GM04504 (cell line): ENCODE measurements around the gene SPINK2.
A peak's percentile ranks its signal among the peaks of the same experiment; 100 is the strongest.

Experiments
- DNase-seq: peaks from one replicate; pipeline ENCODE4 v3.0.0-alpha.2; 2012; ENCODE audit warnings: low read depth

SPINK2 gene, protein sequence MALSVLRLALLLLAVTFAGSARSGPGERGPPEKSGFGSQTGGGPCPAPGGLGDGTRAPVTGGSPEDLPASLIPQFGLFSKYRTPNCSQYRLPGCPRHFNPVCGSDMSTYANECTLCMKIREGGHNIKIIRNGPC

DNA sequence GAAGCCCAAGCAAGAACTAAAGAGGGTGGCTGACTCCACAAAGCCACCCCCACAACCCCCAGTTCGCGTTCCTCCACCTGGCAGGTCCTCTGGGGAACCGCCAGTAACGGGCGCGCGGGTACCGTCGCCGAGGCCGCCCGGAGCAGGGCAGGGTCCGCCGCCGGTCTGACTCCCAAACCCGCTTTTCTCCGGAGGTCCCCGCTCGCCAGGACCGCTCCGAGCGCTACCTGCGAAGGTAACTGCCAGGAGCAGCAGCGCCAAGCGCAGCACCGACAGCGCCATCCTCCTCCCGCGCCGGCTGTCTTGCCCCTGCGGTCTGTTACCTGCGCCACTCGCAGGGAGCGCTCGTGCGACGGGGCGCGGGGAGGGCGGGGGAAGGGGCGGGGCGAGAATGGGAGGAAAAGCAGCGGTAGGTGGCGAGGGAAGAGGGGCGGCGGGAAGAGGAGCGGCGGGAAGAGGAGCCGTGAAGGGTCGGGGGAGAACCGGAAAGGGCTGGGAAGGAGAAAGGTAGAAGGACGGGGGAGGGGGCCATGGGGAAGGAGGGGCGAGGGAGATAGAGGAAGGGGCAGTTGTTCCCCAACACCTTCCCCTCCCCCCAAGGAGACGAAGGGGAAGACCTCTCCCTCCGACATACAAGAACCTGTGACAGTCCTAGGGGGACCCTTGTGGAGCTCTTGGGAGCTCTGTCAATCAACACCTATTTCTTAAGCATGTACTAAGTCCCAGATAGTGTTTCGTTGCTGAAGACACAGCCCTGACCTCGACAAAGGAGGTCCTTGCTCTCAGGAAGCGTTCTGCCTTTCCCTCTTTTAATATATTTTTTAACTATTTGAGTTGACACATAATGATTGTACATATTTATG lies at the start of gene SPINK2:
SPINK2 (minus strand) TSS at position 321 of the 863 bp plus-strand sequence; CDS start at position 282, 39 bp downstream.
- DNase-seq, result no peak

DNA sequence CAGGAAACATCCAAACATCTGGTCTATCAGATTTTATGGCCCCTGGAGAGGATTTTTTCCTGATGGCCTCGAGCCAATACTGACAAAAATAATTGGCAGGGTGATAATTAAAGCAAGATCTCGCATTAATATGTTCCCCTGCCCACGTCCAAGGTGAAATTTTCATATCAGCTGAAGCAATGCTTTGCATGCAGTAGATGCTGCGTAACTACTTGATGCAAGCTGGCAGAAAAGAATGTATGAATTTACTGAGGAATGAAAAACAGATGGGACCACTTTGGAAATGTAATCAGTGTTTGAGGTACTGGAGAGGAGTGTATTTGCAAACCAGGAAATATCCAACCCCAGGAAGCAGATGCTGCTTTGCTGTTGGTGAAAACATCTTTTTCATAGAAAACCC lies 49.4 kb upstream of the SPINK2 start:
- DNase-seq, result peak; percentile 27

DNA sequence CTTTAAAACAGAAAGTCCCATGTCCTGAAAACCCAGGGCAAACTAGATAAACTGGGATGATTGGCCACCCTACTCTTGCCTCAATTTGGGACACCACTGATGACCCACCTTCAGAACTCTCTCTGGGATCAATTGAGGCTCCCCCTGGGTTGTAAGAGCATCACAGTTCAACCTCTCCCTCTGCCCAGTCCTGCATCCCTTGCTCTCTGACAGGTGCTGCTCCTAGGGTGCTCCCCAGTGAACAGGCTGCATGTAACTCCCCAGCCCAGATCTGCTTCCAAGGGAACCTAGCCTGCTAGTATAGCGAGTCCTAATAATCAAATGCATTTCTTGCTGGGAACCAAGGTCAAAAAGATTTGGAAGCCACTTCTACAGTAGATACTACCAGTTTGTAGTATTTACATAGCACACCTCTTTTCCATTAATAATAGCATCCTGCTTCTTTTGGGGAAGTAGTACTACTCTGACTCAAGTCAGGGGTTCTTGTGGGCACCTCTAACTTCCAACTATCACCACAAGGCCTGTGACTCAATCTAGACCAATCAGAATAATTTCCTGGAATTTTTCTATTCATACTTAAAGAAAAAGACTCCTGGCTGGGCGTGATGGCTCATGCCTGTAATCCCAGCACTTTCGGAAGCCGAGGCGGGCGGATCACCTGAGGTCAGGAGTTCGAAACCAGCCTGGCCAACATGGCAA lies 42.1 kb upstream of the SPINK2 start:
- no peak for DNase-seq

DNA sequence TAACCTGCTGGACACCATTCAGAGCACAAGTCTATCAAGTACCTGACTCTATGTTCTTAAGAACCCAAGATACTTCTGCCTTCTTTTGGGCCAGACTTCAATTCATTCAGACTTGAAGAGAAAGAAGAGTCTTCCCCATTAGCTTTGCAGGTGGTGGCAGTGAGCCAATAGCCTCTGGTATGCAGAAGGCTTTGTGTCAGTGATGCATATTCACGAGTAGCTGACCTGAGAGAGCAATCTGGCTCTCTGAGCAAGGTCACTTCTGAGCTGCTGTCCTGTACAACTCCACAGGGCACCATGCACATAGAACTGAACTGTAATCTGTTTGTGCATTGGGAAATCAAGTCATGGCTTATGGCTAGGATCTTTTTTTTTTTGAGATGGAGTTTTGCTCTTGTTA lies 39.9 kb upstream of the SPINK2 start:
- no peak for DNase-seq

DNA sequence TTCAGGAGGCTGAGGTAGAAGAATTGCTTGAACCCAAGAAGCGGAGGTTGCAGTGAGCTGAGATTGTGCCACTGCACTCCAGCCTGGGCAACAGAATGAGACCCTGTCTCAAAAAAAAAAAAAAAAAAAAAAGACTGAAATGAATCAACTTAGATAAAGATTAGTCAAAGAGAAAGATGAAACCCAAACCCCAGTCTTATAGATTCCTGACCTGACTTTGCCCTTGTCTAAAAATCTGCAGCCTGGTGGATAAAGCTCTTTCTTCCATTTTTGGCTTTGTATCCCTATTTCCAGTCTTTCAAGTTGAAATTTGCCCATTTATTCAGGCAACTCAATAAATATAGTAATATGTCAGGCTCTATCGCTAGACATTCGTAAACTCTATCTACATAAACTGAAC lies 39.3 kb upstream of the SPINK2 start:
- DNase-seq, result no peak

DNA sequence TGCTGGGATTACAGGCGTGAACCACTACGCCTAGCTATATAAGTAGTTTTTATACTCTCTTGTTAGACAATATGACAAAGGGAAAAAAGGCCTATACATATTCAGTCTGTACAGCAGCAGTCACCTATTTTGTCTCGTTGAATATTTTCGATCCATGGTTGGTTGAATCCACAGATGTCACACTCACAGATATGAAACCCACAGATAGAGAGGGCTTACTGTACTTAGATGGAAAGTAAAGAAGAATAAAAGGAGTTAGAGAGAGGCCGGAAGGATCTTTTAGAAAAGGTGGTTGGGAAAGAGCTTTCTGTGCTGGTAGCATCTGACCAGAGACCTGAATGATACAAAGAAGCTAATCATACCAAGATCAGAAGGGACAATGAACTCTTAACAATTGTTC lies 38.3 kb upstream of the SPINK2 start:
- DNase-seq, result no peak

DNA sequence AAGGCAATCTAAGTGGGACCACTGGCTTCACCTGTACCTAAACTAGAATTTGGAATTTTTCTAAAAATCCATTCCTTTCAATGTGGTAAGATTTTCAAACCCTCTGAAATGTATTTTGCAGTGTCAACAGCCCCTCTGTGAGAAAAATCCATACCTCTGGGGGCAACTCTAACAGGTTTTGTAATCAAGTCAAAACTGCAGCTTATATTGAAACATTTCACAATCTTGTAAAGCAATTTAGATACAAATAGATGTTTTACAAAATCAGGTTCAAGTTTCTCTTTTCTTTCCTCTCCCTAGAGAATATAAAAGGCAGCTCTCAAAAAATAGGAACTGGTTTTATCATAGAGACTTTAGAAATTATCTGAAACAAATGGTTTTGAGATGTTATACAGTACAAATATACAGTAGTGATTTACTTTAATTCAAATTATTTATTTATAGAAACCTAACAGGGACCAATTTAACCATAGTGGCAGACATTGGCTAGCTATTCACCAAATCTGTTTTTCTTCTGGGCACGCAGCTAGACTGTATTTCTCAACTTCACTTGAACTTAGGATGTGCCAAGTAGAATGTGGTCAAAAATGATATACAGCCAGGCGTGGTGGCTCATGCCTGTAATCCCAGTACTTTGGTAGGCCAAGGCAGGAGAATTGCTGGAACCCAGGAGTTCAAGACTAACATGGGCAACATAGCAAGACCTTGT lies 36.3 kb upstream of the SPINK2 start:
- no peak for DNase-seq

DNA sequence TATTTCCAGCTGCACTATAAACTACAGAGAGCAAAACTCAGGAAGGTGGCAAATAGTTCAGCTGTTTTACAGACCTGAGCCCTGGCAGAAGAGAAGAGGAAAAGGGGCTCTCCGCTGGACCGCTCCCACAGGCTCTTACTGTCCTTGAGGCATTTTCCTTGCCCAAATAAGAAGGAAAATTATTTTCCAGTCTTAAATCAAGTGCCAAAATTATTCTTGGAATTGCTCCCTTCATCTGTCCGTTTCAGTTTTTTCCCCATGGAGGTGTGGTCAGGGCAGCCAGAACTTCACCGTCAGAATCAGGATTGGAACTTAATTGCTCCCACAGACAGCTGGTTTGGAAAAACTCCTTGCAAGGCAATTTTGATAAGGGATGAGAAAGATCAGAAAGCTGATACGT lies 35.2 kb upstream of the SPINK2 start:
- no peak for DNase-seq

DNA sequence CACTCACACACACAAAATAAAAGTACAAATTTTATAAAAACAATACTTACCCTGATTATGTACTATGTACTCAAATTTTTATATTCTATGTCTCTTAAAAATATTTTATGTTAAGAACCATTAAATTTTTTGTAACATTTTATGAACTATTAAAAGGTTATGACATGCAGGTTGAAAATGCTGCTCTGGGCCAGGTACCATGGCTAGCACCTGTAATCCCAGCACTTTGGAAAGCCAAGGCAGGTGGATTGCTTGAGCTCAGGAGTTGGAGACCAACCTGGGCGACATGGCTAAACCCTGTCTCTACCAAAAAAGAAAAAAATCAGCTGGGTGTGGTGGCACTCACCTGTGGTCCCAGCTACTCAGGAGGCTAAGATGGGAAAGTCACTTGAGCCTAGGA lies 29.4 kb upstream of the SPINK2 start:
- DNase-seq, result no peak

DNA sequence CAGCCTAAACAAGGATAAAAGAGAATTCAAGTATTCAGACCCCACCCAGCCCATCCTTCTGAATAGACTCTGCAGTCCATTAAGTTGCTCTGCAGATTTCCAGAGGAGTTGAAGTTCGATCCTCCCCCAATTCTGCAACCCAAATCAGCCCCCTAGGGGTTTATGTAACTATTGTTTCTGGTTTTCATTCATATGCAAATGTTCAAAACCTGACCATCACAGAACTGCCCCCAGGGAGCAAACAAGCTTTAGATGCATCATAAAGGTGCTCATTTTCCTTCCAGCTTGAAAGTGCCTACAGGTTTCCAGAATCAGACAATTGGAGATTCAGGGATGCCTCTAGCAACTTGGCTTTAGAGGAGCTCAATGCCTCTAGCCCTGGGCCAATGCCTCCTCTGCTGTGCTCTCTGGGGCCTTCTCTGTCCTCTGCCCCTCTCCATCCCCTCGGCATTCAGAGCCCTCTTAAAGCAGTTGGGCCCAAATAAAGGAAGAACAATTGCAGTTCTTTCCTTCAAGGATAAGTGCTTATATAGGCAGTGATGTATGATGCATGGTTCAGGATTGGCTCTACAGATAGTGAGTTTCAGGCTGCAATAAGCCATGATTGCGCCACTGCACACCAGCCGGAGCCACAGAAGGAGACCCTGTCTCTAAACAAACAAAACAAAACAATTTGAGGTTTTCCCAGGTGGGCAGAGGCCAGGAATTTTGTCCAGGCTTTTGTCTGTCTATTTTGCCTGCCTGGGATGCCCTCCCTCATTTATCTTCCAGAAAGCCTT lies 23.5 kb upstream of the SPINK2 start:
- no peak for DNase-seq

DNA sequence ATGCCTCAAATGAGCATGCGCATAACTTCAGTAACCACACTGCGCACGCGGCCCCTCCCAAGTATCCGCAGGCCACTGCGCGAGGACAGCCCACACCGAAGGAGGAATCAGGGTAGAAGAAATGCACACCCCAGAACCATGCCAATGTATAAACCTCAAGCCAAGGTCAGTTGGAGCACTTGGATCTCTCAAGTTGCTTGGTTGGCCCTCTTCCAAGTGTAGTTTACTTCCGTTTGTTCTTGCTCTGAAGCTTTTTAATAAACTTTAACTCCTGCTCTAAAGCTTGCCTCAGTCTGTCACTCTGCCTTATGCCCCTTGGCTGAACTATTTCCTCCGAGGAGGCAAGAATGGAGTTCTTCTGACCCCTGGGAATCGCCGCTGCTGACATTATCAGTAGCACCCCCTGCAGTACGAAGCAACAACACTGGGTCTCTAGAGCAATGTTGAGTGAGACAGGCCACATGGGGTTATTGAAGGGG lies 22.0 kb upstream of the SPINK2 start:
- no peak for DNase-seq

DNA sequence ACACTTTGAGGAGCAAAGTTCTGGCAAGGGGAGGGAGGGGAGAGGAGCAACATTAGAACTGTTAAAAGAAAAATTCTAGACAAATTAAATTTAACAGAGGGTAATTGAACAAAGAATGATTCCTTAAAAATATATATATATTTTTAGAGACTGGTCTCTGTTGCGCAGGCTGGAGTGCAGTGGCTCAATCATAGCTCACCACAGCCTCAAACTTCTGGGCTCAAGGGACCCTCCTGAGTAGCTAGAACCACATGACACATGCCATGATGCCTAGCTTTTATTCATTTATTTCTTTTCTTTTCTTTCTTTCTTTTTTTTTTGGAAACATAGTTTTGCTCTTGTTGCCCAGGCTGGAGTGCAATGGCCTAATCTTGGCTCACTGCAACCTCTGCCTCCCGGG lies 19.1 kb upstream of the SPINK2 start:
- DNase-seq, result no peak

DNA sequence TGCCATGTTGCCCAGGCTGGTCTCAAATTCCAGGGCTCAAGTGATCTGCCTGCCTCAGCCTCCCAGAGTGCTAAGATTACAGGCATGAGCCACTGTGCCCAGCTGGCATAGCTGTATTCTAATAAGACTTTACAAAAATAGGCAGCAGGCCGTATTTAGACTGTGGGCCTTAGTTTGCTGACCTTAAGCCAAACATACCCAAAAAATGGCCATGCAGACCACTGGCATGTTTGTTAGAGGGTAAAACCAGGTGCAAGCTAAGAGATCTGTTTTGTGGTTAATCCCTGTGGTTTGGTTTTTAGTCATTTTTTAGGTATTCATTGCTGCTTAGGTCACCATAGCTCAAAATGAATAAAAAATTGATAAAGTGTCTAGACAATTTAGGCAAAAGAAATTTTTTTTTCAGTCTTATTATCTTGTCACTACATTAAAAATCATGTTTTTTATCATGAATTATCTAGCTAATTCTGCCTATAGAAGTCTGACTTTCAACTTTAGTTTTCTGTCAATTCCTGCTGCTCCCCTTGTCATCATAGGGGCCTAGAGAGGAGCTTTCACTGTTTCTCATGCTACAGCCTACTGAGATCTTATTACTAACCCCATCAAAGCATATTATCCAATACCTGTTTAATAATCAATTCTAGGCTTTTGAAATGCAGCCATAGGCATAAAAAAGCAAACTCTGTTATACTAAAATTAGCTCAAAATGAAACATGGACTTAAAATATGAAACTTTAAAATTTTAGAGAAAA lies 7.5 kb upstream of the SPINK2 start:
- no peak for DNase-seq

DNA sequence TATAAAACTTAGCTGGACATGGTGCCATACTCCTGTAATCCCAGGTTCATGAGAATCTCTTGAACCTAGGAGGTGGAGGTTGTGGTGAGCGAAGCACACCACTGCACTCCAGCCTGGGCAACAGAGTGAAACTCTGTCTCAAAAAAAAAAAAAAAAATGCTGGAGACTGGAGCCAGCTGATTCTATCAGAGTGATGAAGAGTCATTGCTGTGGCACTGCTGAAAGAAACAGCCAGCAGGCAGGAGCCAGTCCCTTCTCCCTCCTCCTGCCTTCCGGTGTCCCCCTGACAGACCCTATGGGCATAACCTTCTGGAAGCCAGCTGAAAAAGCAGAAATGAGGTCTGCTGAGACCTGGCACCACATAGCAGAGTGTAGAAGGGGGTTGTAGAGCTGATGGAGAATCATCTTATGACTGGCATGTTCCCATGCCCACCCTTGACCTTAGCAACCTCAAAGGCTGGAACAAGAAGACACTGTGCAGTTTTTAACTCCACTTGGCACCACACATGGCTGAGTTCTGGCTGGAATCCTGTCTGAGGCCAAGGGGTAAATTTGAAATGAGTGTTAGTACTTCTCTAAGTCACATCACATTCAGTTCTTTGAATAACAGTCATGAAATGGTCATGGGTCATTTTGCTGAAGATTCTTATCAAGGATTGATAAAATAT lies 2.6 kb upstream of the SPINK2 start:
- no peak for DNase-seq

DNA sequence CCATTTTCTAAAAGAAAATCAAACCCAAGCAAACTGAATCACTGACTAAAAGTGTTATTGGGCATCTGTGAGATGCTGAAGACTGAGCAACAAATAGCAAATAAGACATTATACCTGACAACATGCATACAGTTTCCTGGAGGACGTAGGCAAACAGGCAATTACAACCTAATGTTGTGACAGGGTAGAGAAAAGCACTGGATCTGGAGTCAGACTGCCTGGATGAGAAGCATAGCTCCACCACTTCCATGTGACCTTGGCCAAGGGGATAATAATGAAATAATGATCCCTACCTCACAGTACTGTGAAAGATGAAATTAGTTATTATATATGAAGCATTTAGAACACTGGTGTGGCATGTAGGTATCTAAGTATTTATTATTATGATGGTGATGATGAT lies 2.7 kb downstream of the SPINK2 start:
- DNase-seq, result no peak

DNA sequence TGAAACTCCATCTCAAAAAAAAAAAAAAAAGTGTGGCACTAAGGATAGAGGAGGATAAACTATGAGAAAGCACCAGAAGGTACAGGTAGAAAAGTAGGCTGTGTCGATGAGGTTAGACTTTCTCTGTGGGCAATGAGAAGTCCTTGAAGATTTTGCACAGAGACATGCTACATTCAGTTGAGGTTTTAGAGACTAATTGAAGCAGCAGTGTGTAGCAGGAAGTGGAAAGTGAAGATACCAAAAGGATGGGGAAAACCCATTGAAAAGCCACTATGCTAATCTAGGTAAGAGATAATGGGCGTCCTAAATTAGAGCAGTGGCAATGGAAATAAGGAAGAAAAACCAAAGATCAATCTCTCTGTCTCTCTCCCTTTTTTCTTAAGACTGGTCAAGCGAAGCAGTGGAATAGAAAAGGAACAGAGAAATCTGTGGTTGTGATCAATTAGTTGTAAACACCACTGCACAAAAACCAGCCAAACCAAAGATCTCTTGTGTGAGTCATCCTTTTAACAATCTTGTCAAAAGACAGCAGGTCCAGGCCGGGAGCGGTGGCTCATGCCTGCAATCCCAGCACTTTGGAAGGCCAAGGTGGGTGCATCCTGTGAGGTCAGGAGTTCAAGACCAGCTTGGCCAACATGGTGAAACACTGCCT lies 3.5 kb downstream of the SPINK2 start:
- no peak for DNase-seq

DNA sequence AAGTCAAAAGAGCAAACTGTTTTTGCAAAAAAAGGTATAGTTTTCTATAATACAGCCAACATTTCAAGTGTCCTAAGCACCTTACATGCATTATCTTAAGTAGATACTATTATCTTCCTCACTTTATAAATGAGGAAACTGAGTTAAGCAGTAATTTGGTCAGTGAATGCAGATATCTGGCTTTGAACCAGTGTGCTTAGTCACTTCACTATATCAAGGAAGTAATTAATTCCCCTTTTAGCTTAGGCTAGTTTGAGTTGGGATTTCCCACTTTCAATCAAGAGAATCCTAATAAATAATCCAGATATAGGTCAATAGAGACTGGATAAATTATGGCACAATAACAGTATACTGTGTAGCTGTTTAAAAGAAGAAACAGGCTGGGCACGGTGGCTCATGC lies 14.8 kb downstream of the SPINK2 start:
- DNase-seq, result no peak

DNA sequence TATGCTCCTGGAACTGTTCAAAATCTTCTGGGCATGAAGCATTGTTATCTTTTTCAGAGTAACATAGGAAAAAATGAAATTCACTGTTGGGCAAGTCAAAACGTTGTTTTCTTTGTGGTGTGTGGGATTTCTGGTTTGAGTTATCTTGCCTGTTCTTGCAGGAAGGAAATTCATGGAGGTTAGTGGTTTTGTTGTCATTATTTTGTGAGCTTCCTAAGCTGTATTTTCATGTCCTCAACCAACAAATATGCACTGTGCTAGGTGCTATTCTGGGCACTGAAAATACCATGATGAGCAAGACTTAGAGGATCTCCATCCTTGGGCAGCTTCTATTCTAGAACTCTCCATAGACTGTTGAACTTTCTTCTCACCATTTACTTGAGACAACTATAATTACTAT lies 16.9 kb downstream of the SPINK2 start:
- no peak for DNase-seq

DNA sequence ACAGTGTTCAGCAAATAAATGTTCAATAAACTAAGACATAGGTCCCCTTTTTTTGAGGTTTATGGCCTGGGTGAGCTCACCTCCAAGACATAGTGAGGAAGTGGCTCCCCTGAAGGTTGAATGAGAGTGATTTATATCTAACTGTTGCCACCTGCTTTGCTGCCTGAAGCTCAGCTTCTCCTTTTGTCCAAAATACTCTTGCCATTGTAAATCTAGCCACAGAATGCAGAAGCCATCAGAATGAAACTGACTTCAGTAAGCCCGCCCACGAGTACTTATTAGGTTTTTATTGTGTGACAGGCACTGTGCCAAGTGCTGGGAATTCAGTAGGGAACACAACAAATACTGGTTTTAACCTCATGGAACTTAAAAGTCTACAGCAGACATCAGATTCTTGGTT lies 18.0 kb downstream of the SPINK2 start:
- no peak for DNase-seq
